Measurements from ENCODE around the gene ST6GALNAC4.
"Not testable (repeated sequence)": the region's sequence is repeated elsewhere in the genome, so short reads cannot be mapped to it uniquely, and the experiment has no call there.

- not testable (repeated sequence) for TF ChIP-seq CTCF (optimal IDR thresholded peaks at IDR 0.05 in 1 of 3, IDR thresholded peaks at IDR 0.05 in 1 of 3, conservative IDR thresholded peaks at IDR 0.05 in 1 of 3; ENCODE audit: extremely low read depth in 1 of 3, insufficient read depth in 2 of 3, low read length in 3 of 3); EZH2 (IDR thresholded peaks at IDR 0.05; ENCODE audit: low read length)
Measured at GRCh38 chr9:127881715-127882114, 35.1 kb downstream of the ST6GALNAC4 start.
